K562 (cell line): ENCODE results near the gene RASSF1. TPM values are rescaled to one million over a fixed set of nuclear protein-coding genes. Genes with fewer than 3 reads are reported as not detected.
A peak's percentile ranks its signal among the peaks of the same experiment; 100 is the strongest.

Source experiments
- ARNT ChIP-seq, 2 experiments: fragments of 450-650 bp; IDR thresholded peaks; 2 replicates each; pipeline ENCODE4 v1.6.1; 2016; ENCODE audit warnings: mild to moderate bottlenecking in 1 of 2
- CBFA2T3 ChIP-seq: fragments of 450-650 bp; IDR thresholded peaks from 2 replicates; pipeline ENCODE4 v1.6.1; 2017
- CREB1 ChIP-seq, 2 experiments: sonication (generic) in 1 of 2; formaldehyde crosslinking in 1 of 2; IDR thresholded peaks; 2 replicates each; pipeline versions ENCODE4 v1.6.1 to v1.8.0; 2012 to 2022; ENCODE audit warnings: inconsistent platforms in 1 of 2, mild to moderate bottlenecking in 1 of 2, missing genetic modification reagents in 1 of 2, moderate library complexity in 1 of 2
- DPF2 ChIP-seq: fragments of 450-650 bp; IDR thresholded peaks from 2 replicates; pipeline ENCODE4 v1.6.1; 2016
- ETV1 ChIP-seq: fragments of 450-650 bp; conservative IDR thresholded peaks from 2 replicates; pipeline ENCODE4 v1.6.1; 2016; ENCODE audit warnings: missing genetic modification characterization, control low read depth, low read depth, missing compliant biosample characterization
- FOXK1 ChIP-seq: sonication (generic); formaldehyde crosslinking; IDR thresholded peaks from 2 replicates; pipeline ENCODE4 v1.8.0; 2022; ENCODE audit warnings: missing genetic modification reagents, mild to moderate bottlenecking, borderline replicate concordance
- FOXK2 ChIP-seq, 2 experiments: fragments of 450-650 bp; IDR thresholded peaks in 1 of 2; conservative IDR thresholded peaks in 1 of 2; 2 replicates each; pipeline ENCODE4 v1.6.1; 2016; ENCODE audit warnings: low read depth in 2 of 2, mild to moderate bottlenecking in 1 of 2
- GTF2A2 ChIP-seq: IDR thresholded peaks from 2 replicates; pipeline ENCODE4 v1.6.1; 2016; ENCODE audit warnings: mild to moderate bottlenecking, missing genetic modification characterization, missing compliant biosample characterization
- LARP7 ChIP-seq: fragments of 450-650 bp; IDR thresholded peaks from 2 replicates; pipeline ENCODE4 v1.6.1; 2016
- LEF1 ChIP-seq: fragments of 450-650 bp; IDR thresholded peaks from 2 replicates; pipeline ENCODE4 v1.6.1; 2016; ENCODE audit warnings: mild to moderate bottlenecking
- MBD2 ChIP-seq: sonication (generic); IDR thresholded peaks from 2 replicates; pipeline ENCODE4 v1.6.1; 2016; ENCODE audit warnings: low read depth, borderline replicate concordance
- PHF8 ChIP-seq: fragments of 200-600 bp; sonication (generic); IDR thresholded peaks from 2 replicates; pipeline ENCODE4 v1.6.1; 2012; ENCODE audit warnings: mixed run types, mild to moderate bottlenecking, inconsistent platforms, low read length, moderate library complexity, borderline replicate concordance
- PHTF2 ChIP-seq: fragments of 250-450 bp; sonication (Bioruptor Pico); IDR thresholded peaks from 2 replicates; pipeline ENCODE4 v1.5.0; 2021; ENCODE audit warnings: mild to moderate bottlenecking
- POLR2A ChIP-seq: fragments of 450-650 bp; conservative IDR thresholded peaks from 2 replicates; pipeline ENCODE4 v1.6.1; 2016
- PTBP1 ChIP-seq: fragments of 200-400 bp; formaldehyde crosslinking; IDR thresholded peaks from 2 replicates; pipeline ENCODE4 v1.6.1; 2017; ENCODE audit warnings: low read depth, low read length
- PURB ChIP-seq: sonication (generic); formaldehyde crosslinking; IDR thresholded peaks from 2 replicates; pipeline ENCODE4 v1.9.0; 2021; ENCODE audit warnings: low read depth, mild to moderate bottlenecking, missing genetic modification reagents
- SMARCE1 ChIP-seq: fragments of 450-650 bp; IDR thresholded peaks from 2 replicates; pipeline ENCODE4 v1.7.1; 2016; ENCODE audit warnings: mild to moderate bottlenecking
- SMC3 ChIP-seq: conservative IDR thresholded peaks from 2 replicates; pipeline ENCODE4 v1.6.1; 2011; ENCODE audit warnings: low read depth, low read length, improper control_type of control experiment; ENCODE audit not compliant: insufficient read depth
- SP1 ChIP-seq: sonication (generic); formaldehyde crosslinking; IDR thresholded peaks from 2 replicates; pipeline ENCODE4 v1.8.1; 2022; ENCODE audit warnings: mild to moderate bottlenecking, missing genetic modification reagents
- SRSF7 ChIP-seq: fragments of 200-400 bp; formaldehyde crosslinking; optimal IDR thresholded peaks from 2 replicates; pipeline ENCODE3; 2017; ENCODE audit warnings: mild to moderate bottlenecking, low read depth, low read length
- STAG1 ChIP-seq: sonication (generic); formaldehyde crosslinking; IDR thresholded peaks from 2 replicates; pipeline ENCODE4 v1.5.0; 2020; ENCODE audit warnings: missing genetic modification reagents, borderline replicate concordance
- SUPT5H ChIP-seq: fragments of 450-650 bp; IDR thresholded peaks from 2 replicates; pipeline ENCODE4 v1.6.1; 2016
- TAF1 ChIP-seq: IDR thresholded peaks from 2 replicates; pipeline ENCODE4 v1.6.1; 2011; ENCODE audit warnings: mild to moderate bottlenecking, low read length, moderate library complexity; ENCODE audit not compliant: insufficient read depth, control insufficient read depth, severe bottlenecking; ENCODE audit errors: extremely low read depth
- TAF7 ChIP-seq: fragments of 450-650 bp; IDR thresholded peaks from 2 replicates; pipeline ENCODE4 v1.6.1; 2016; ENCODE audit warnings: missing genetic modification characterization, missing compliant biosample characterization
- TCF7 ChIP-seq: sonication (generic); IDR thresholded peaks from 2 replicates; pipeline ENCODE4 v1.6.1; 2016; ENCODE audit warnings: antibody characterized with exemption, borderline replicate concordance
- ZBTB43 ChIP-seq: sonication (generic); formaldehyde crosslinking; IDR thresholded peaks from 2 replicates; pipeline ENCODE4 v1.8.0; 2023; ENCODE audit warnings: mild to moderate bottlenecking, missing genetic modification reagents
- ZNF174 ChIP-seq: fragments of 250-450 bp; sonication (Bioruptor Pico); IDR thresholded peaks from 2 replicates; pipeline ENCODE4 v1.4.0; 2020; ENCODE audit warnings: mild to moderate bottlenecking
- ZNF311 ChIP-seq: fragments of 250-450 bp; sonication (Bioruptor Pico); IDR thresholded peaks from 2 replicates; pipeline ENCODE4 v1.4.0; 2020; ENCODE audit warnings: mild to moderate bottlenecking, moderate library complexity
- polyA plus RNA-seq, 8 experiments: library from polyadenylated mRNA; depleted of rRNA in 4 of 8; stranded (reverse) in 5 of 8; unstranded in 3 of 8; fragments of >200 nt; fragmentation: Nextera tagmentation in 2 of 8; fragmentation: Illumina TruSeq in 1 of 8; extraction: Ambion mirVana in 2 of 8; extraction: Trizol in 1 of 8; gene quantifications; 2 replicates each; pipeline versions ENCODE4 v1.2.1 to v1.2.3, GENCODE V29; 2011 to 2014; ENCODE audit warnings: inconsistent platforms in 1 of 8, missing spikeins in 1 of 8
- total RNA-seq, 7 experiments: library from RNA; depleted of rRNA in 6 of 7; stranded (reverse); fragments of >200 nt in 6 of 7; fragmentation: Illumina TruSeq in 2 of 7; extraction: Trizol in 2 of 7; gene quantifications; 2 replicates each; pipeline versions ENCODE4 v1.2.1 to v1.2.3, GENCODE V29; 2011 to 2021; ENCODE audit warnings: low replicate concordance in 1 of 7

The RASSF1 gene
- total and polyA plus RNA-seq, 9 of the 15 experiments (the other 6 are each of a cell fraction or from before 2014, with no cell fraction given): 3.6 to 57.1 (median 24.6) TPM

- TF ChIP-seq PTBP1 (no peak), CREB1 (IDR thresholded peaks at IDR 0.05) (peak; percentile 87), CREB1 (CRISPR knock-in tag; IDR thresholded peaks at IDR 0.05) (peak; percentile 89), TCF7 (0 out of 2 replicates have a peak, but pooled peaks have one; percentile 43), PHTF2 (CRISPR knock-in tag) (no peak), ZNF311 (CRISPR knock-in tag) (no peak), SRSF7 (no peak), SUPT5H (peak; percentile 60), POLR2A (peak; percentile 76), SMARCE1 (peak; percentile 25; the same call in 1 of the 2 replicates), SMC3 (0 out of 2 replicates have a peak, but pooled peaks have one; percentile 6), CBFA2T3 (0 out of 2 replicates have a peak, but pooled peaks have one; percentile 3), LEF1 (peak; percentile 24; the same call in 1 of the 2 replicates), ZNF174 (no peak), MBD2 (peak; percentile 18; the same call in 1 of the 2 replicates), PURB (no peak), FOXK1 (0 out of 2 replicates have a peak, but pooled peaks have one; percentile 17), FOXK2 (conservative IDR thresholded peaks at IDR 0.05 in 1 of 2, IDR thresholded peaks at IDR 0.05 in 1 of 2; ENCODE audit: low read depth in 2 of 2) (0 out of 4 replicates have a peak, but pooled peaks of 1 of the 2 experiments have one; percentile 11), ZBTB43 (CRISPR knock-in tag) (0 out of 2 replicates have a peak, but pooled peaks have one; percentile 57), PHF8 (peak; percentile 75; the same call in 1 of the 2 replicates), LARP7 (peak; percentile 24; the same call in 1 of the 2 replicates), GTF2A2 (tag) (no peak), SP1 (CRISPR knock-in tag) (peak; percentile 80), TAF1 (peak; percentile 38), STAG1 (no peak), TAF7 (tag) (no peak), DPF2 (0 out of 2 replicates have a peak, but pooled peaks have one; percentile 17), ARNT (IDR thresholded peaks at IDR 0.05) (no peak), ETV1 (tag) (peak; percentile 48; the same call in 1 of the 2 replicates)
These were observed 41.6 kb downstream of the RASSF1 start, which contains the start of the genes HYAL3 and NAA80 (continued) for GRCh38 chr3:50298836-50299637.
